ENCODE measurements around the gene ZNF3. TPM values are rescaled to one million over a fixed set of nuclear protein-coding genes. Genes with fewer than 3 reads are reported as not detected.
"Not testable (repeated sequence)": the region's sequence is repeated elsewhere in the genome, so short reads cannot be mapped to it uniquely, and the experiment has no call there.

The ZNF3 gene
- 21.3 and 24.2 TPM in 2 replicates for total RNA-seq (2014; rRNA removed; shearing (Covaris generic))
- polyA plus RNA-seq (2015; cell fraction: cytosol; rRNA removed): 18.9 and 28.9 TPM in 2 replicates
- polyA plus RNA-seq (2015; cell fraction: nucleus; rRNA removed): 63.7 and 68.9 TPM in 2 replicates

GRCh38 chr7:100081535-100082102 is at the start of gene ZNF3:
Gene ZNF3 (minus strand): TSS chr7:100081723. CDS start chr7:100077357, 4,366 bp downstream.
- peak; percentile 99 for DNase-seq (ENCODE audit: low read depth)

GRCh38 chr7:100130608-100131453 is 49.3 kb upstream of the ZNF3 start:
- DNase-seq (ENCODE audit: low read depth): peak; percentile 46

DNA sequence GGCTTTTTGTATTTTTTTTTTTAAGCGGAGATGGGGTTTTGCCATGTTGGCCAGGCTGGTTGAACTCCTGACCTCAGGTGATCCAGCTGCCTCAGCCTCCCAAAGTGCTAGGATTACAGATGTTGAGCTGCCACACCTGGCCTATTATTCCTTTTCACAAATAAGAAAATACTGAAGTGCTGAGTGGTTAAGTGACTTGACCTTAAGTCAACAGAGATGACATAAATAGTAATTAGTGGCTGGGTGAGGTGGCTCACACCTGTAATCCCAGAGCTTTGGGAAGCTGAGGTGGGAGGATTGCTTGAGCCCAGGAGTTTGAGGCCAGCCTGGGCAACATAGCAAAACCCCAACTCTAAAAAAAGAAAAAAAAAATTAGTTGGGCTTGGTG is 48.7 kb upstream of the ZNF3 start:
- DNase-seq (ENCODE audit: low read depth): not testable (repeated sequence)

GRCh38 chr7:100128637-100128963 is 47.1 kb upstream of the ZNF3 start:
- no peak for DNase-seq (ENCODE audit: low read depth)

- no peak for DNase-seq (ENCODE audit: low read depth)
Observed at GRCh38 chr7:100127866-100128636, 46.5 kb upstream of the ZNF3 start.

DNA sequence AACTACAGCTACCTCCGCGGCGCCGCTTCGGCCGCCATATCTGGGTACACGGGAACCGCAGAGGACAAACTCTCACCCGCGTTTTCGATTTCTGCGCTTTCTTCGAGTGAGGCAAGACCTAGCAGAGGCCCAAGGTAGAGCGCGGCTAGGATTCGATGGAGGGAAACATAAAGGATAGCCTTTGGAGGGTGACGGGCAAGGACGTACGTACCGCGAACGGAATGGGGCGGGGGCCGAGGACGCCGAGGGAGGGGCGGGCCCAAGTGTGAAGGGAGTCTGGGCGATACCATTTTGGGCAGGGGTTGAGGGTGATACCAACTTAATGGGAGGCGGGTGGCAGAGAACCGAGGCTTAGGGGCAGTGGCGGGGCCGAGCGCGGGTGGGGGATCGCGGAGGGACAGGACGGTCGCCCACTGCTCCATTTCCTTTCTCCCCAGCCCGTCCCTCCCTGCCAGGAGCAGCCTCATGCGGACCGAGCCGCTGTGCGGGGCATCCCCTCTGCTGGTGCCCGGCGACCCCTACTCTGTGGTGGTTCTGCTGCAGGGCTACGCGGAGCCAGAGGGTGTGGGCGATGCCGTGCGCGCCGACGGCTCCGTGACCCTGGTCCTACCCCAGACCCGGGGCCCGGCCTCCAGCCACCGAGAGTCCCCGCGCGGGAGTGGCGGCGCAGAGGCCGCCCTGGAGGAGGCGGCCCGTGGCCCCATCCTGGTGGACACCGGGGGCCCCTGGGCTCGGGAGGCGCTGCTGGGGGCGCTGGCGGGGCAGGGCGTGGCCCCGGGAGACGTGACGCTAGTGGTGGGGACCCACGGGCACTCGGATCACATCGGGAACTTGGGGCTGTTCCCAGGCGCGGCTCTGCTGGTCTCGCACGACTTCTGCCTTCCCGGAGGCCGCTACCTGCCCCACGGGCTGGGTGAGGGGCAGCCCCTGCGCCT is 45.7 kb upstream of the ZNF3 start, which contains the start of gene MBLAC1:
TSS of gene MBLAC1 (plus strand) at position 37 of the 935 bp plus-strand sequence. CDS start at position 466, 429 bp downstream.
- peak; percentile 73 for DNase-seq (ENCODE audit: low read depth)

- no peak for DNase-seq (ENCODE audit: low read depth)
Observed at GRCh38 chr7:100126239-100126930, 44.9 kb upstream of the ZNF3 start.

DNA sequence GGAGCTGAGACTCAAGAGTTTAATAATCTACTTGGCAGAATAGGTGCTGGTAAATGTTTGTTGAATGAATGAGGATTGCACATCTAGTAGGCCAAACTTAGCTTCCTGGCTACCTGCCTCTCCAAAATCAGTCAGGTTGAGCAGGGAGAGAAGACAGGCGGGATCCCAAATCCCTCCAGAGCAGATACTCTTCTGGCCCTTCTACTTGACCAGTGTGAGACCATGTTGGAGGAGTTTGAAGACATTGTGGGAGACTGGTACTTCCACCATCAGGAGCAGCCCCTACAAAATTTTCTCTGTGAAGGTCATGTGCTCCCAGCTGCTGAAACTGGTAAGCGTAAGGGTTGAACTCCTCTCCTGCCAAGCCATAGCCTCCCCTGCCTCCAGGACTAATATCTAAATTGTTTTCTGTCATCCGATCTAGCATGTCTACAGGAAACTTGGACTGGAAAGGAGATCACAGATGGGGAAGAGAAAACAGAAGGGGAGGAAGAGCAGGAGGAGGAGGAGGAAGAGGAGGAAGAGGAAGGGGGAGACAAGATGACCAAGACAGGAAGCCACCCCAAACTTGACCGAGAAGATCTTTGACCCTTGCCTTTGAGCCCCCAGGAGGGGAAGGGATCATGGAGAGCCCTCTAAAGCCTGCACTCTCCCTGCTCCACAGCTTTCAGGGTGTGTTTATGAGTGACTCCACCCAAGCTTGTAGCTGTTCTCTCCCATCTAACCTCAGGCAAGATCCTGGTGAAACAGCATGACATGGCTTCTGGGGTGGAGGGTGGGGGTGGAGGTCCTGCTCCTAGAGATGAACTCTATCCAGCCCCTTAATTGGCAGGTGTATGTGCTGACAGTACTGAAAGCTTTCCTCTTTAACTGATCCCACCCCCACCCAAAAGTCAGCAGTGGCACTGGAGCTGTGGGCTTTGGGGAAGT is 43.0 kb upstream of the ZNF3 start:
- DNase-seq (ENCODE audit: low read depth): no peak

DNA sequence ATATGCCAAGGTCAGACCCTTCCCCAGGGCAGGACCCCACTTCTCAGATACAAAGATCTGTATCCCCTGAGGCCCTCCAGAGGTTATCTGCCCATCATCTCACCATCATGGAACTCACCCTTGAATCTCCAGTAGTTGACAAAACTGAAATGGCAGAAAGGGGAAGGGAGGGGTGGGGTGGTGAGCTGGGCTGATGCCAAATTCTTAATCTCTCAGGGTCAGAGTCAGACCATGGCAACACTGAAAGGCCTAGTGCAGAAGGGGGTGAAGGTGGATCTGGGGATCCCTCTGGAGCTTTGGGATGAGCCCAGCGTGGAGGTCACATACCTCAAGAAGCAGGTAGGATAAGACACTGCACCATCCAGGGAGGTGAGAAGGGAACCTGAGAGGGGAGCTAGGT is 41.0 kb upstream of the ZNF3 start:
- DNase-seq (ENCODE audit: low read depth): no peak

DNA sequence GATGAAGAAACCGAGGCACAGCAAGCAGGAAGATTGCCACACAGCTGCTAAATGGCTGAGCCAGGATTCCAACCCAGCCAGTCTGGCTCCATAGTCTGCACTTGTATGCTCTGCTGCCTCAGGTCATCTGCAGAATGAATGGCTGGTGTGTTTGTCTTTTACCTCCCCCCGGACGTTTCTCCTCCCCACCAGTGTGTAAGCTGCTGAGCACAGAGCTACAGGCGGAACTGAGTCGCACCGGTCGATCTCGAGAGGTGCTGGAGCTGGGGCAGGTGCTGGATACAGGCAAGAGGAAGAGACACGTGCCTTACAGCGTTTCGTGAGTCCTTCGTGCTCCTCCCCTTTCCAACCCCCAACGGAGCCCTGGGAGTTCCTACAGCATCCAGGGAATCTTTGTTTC is 40.5 kb upstream of the ZNF3 start:
- no peak for DNase-seq (ENCODE audit: low read depth)

DNA sequence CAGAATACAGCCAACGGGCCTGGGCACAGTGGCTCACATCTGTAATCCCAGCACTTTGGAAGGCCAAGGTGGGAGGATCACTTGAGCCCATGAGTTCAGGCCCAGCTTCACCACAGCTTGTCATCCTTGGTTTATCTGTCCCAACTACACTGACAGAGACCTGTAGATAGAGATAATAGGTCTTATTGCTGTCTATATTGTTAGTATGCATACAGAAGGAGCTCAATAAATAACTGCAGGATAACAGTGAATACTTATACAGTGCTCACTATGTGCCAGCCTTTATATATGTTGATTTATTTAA is 39.2 kb upstream of the ZNF3 start:
- DNase-seq (ENCODE audit: low read depth): no peak

- peak; percentile 75 for DNase-seq (ENCODE audit: low read depth)
Observed at GRCh38 chr7:100119970-100120732, 38.6 kb upstream of the ZNF3 start.

- DNase-seq (ENCODE audit: low read depth): peak; percentile 91
Observed at GRCh38 chr7:100119072-100119969, 37.8 kb upstream of the ZNF3 start, which contains the start of the genes CNPY4 and TAF6. Gene CNPY4 (plus strand): TSS chr7:100119634. CDS start chr7:100119745, 111 bp downstream. Gene TAF6 (minus strand): TSS chr7:100119358. CDS start chr7:100114209, 5,149 bp downstream.

- DNase-seq (ENCODE audit: low read depth): no peak
Observed at GRCh38 chr7:100118388-100119071, 37.0 kb upstream of the ZNF3 start.

GRCh38 chr7:100115026-100115425 is 33.5 kb upstream of the ZNF3 start:
- no peak for DNase-seq (ENCODE audit: low read depth)

DNA sequence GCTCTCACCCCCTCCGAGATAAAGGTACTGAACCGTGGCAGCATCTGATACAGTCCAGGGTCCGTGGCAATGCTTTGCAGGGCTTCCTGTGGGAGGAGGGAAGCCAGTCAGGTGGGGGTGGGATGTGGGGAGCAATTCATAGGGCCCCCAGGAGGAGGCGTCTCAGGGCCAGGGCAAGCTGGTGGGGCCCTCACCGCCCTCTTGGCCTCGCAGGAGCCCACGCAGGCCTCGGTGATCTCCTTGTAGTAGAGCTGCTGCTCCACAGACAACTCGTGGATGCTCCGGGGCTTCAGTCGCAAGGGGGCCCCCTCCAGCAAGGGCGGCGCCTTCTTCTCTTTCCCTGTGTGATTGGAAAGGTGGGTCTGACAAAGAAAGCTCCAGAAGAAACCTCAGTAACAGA is 30.4 kb upstream of the ZNF3 start:
- DNase-seq (ENCODE audit: low read depth): no peak

- DNase-seq (ENCODE audit: low read depth): no peak
Observed at GRCh38 chr7:100111156-100111555, 29.6 kb upstream of the ZNF3 start.
